HEK293 (cell line): ENCODE results near the gene EZH1.
A peak's percentile ranks its signal among the peaks of the same experiment; 100 is the strongest.

Experiments used
- BCL11A ChIP-seq: fragments of 450-650 bp; formaldehyde crosslinking; IDR thresholded peaks from 2 replicates; pipeline ENCODE4 v1.5.1; 2016; ENCODE audit warnings: low read depth, missing biosample characterization, missing genetic modification characterization
- GLIS2 ChIP-seq: fragments of 450-650 bp; formaldehyde crosslinking; IDR thresholded peaks from 2 replicates; pipeline ENCODE4 v1.5.1; 2016; ENCODE audit warnings: missing biosample characterization, missing genetic modification characterization
- PATZ1 ChIP-seq: fragments of 450-650 bp; formaldehyde crosslinking; IDR thresholded peaks from 2 replicates; pipeline ENCODE4 v1.5.1; 2016; ENCODE audit warnings: missing biosample characterization, missing genetic modification characterization
- PRDM10 ChIP-seq: fragments of 450-650 bp; formaldehyde crosslinking; IDR thresholded peaks from 2 replicates; pipeline ENCODE4 v1.5.1; 2016; ENCODE audit warnings: missing biosample characterization, missing genetic modification characterization
- ZBTB44 ChIP-seq: fragments of 450-650 bp; IDR thresholded peaks from 2 replicates; pipeline ENCODE4 v1.5.1; 2018; ENCODE audit warnings: missing biosample characterization, mild to moderate bottlenecking, missing genetic modification characterization
- ZNF114 ChIP-seq: fragments of 450-650 bp; formaldehyde crosslinking; IDR thresholded peaks from 2 replicates; pipeline ENCODE4 v1.5.0; 2017; ENCODE audit warnings: missing biosample characterization, missing genetic modification characterization
- ZNF133 ChIP-seq: fragments of 450-650 bp; formaldehyde crosslinking; IDR thresholded peaks from 2 replicates; pipeline ENCODE4 v1.5.1; 2016; ENCODE audit warnings: missing biosample characterization, missing genetic modification characterization
- ZNF169 ChIP-seq: fragments of 450-650 bp; formaldehyde crosslinking; IDR thresholded peaks from 2 replicates; pipeline ENCODE4 v1.5.1; 2016; ENCODE audit warnings: missing biosample characterization, missing genetic modification characterization
- ZNF202 ChIP-seq: fragments of 450-650 bp; formaldehyde crosslinking; IDR thresholded peaks from 2 replicates; pipeline ENCODE4 v1.5.1; 2016; ENCODE audit warnings: missing biosample characterization, missing genetic modification characterization, borderline replicate concordance
- ZNF211 ChIP-seq: fragments of 450-650 bp; formaldehyde crosslinking; IDR thresholded peaks from 2 replicates; pipeline ENCODE4 v1.5.1; 2016; ENCODE audit warnings: low read depth, missing biosample characterization, missing genetic modification characterization
- ZNF223 ChIP-seq: fragments of 450-650 bp; formaldehyde crosslinking; IDR thresholded peaks from 2 replicates; pipeline ENCODE4 v1.5.1; 2016; ENCODE audit warnings: missing biosample characterization, missing genetic modification characterization
- ZNF341 ChIP-seq: fragments of 450-650 bp; formaldehyde crosslinking; IDR thresholded peaks from 2 replicates; pipeline ENCODE4; 2016; ENCODE audit warnings: low read depth, missing biosample characterization, missing genetic modification characterization
- ZNF398 ChIP-seq: fragments of 450-650 bp; formaldehyde crosslinking; IDR thresholded peaks from 2 replicates; pipeline ENCODE4 v1.5.1; 2017; ENCODE audit warnings: missing biosample characterization, missing genetic modification characterization
- ZNF404 ChIP-seq: fragments of 450-650 bp; formaldehyde crosslinking; IDR thresholded peaks from 2 replicates; pipeline ENCODE4 v1.5.1; 2017; ENCODE audit warnings: missing biosample characterization, missing genetic modification characterization
- ZNF518A ChIP-seq: fragments of 450-650 bp; formaldehyde crosslinking; conservative IDR thresholded peaks from 2 replicates; pipeline ENCODE4 v1.5.1; 2016; ENCODE audit warnings: low read depth, missing biosample characterization, missing genetic modification characterization
- ZNF561 ChIP-seq: fragments of 450-650 bp; IDR thresholded peaks from 2 replicates; pipeline ENCODE4 v1.5.1; 2018; ENCODE audit warnings: missing biosample characterization, missing genetic modification characterization, borderline replicate concordance
- ZNF585B ChIP-seq: fragments of 450-650 bp; formaldehyde crosslinking; IDR thresholded peaks from 2 replicates; pipeline ENCODE4 v1.5.1; 2016; ENCODE audit warnings: missing biosample characterization, missing genetic modification characterization
- ZNF600 ChIP-seq: fragments of 450-650 bp; formaldehyde crosslinking; IDR thresholded peaks from 2 replicates; pipeline ENCODE4 v1.5.1; 2016; ENCODE audit warnings: missing biosample characterization, missing genetic modification characterization
- ZNF624 ChIP-seq: fragments of 450-650 bp; formaldehyde crosslinking; IDR thresholded peaks from 2 replicates; pipeline ENCODE4 v1.5.1; 2017; ENCODE audit warnings: missing biosample characterization, missing genetic modification characterization
- ZNF639 ChIP-seq: fragments of 450-650 bp; formaldehyde crosslinking; IDR thresholded peaks from 2 replicates; pipeline ENCODE4 v1.5.1; 2016; ENCODE audit warnings: missing biosample characterization, missing genetic modification characterization
- ZNF837 ChIP-seq: fragments of 450-650 bp; formaldehyde crosslinking; IDR thresholded peaks from 2 replicates; pipeline ENCODE4 v1.5.1; 2016; ENCODE audit warnings: missing biosample characterization, missing genetic modification characterization
- ZSCAN18 ChIP-seq: fragments of 450-650 bp; formaldehyde crosslinking; IDR thresholded peaks from 2 replicates; pipeline ENCODE4 v1.5.1; 2016; ENCODE audit warnings: missing biosample characterization, missing genetic modification characterization

EZH1 gene

GRCh38 chr17:42744283-42744805 is 496 bp downstream of the EZH1 start (continued):
- no peak for TF ChIP-seq ZNF585B (tag by site-specific recombination)
- no peak for TF ChIP-seq BCL11A (tag by site-specific recombination)
- TF ChIP-seq ZNF133 (tag by site-specific recombination): no peak
- no peak for TF ChIP-seq ZNF169 (tag by site-specific recombination)
- no peak for TF ChIP-seq ZNF837 (tag by site-specific recombination)
- no peak for TF ChIP-seq ZNF561 (tag by site-specific recombination)
- TF ChIP-seq ZNF211: no peak
- TF ChIP-seq GLIS2: peak; percentile 84
- no peak for TF ChIP-seq ZNF624 (tag by site-specific recombination)
- 0 out of 2 replicates have a peak, but pooled peaks have one; percentile 55 for TF ChIP-seq ZNF600 (tag by site-specific recombination)
- TF ChIP-seq ZNF341: no peak
- no peak for TF ChIP-seq ZNF202 (tag by site-specific recombination)
- TF ChIP-seq PATZ1 (tag by site-specific recombination): no peak
- no peak for TF ChIP-seq ZBTB44
- TF ChIP-seq ZNF404 (tag by site-specific recombination): no peak
- TF ChIP-seq ZNF398 (tag by site-specific recombination): no peak
- no peak for TF ChIP-seq ZNF518A
- 0 out of 2 replicates have a peak, but pooled peaks have one; percentile 54 for TF ChIP-seq PRDM10 (tag by site-specific recombination)
- 0 out of 2 replicates have a peak, but pooled peaks have one; percentile 19 for TF ChIP-seq ZNF639 (tag by site-specific recombination)
- TF ChIP-seq ZNF223 (tag by site-specific recombination): no peak
- no peak for TF ChIP-seq ZNF114 (tag by site-specific recombination)
- TF ChIP-seq ZSCAN18 (tag by site-specific recombination): no peak
